ENCODE results near the gene FBXO40.
"Not testable (repeated sequence)": the region's sequence is repeated elsewhere in the genome, so short reads cannot be mapped to it uniquely, and the experiment has no call there.

Gene FBXO40

DNA sequence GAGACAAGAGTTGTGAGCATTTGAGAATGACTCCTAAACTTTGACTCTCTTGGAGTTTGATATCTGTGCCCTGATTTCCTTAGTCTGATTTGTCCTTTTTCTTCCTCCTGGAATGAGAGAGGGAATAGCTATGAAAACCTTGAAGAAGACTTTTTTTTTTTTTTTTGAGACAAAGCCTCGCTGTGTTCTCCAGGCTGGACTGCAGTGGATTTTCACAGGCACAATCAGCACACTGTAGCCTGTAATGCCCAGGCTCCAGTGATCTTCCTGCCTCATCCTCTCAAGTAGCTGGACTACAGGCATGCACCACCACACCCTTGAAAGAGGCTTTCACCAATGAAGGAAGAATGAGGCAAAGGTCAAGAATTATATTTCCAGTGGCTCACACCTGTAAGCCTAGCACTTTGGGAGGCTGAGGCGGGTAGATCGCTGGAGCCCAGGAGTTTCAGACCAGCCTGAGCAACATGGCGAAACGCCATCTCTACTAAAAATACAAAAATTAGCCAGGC is 35.7 kb upstream of the FBXO40 start:
- no peak for DNase-seq (ENCODE audit: low read depth, low spot score)
- in situ Hi-C loops (cut with HindIII; ENCODE audit: low sequenced_read_pairs) = no loop called here
- H3K4me3 ChIP-seq (ENCODE audit: low read depth, low read length) = no peak overlapping the region
- TF ChIP-seq, protein P1, sequence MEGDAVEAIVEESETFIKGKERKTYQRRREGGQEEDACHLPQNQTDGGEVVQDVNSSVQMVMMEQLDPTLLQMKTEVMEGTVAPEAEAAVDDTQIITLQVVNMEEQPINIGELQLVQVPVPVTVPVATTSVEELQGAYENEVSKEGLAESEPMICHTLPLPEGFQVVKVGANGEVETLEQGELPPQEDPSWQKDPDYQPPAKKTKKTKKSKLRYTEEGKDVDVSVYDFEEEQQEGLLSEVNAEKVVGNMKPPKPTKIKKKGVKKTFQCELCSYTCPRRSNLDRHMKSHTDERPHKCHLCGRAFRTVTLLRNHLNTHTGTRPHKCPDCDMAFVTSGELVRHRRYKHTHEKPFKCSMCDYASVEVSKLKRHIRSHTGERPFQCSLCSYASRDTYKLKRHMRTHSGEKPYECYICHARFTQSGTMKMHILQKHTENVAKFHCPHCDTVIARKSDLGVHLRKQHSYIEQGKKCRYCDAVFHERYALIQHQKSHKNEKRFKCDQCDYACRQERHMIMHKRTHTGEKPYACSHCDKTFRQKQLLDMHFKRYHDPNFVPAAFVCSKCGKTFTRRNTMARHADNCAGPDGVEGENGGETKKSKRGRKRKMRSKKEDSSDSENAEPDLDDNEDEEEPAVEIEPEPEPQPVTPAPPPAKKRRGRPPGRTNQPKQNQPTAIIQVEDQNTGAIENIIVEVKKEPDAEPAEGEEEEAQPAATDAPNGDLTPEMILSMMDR (IDR thresholded peaks at IDR 0.05; ENCODE audit: low read depth, low read length) = no peak

DNA sequence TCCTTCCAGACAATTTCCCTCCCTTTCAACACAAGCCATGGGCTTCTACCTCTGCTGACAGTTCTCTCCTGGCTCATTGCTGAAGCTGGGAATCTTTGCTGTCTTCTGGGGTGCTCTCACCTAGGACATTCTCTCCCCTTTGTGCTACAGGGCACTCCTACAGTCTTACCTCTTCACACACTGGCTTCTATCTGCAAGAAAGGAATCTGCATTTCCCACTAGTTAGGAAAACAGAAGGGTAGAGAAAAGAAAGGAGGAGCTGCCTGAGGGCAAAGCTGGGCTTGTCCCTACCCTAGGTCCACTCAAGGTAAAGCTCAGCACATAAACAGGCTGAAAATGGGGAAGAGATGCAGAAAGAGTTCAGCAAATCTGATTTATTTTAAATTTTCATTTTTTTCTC is 31.0 kb upstream of the FBXO40 start:
- in situ Hi-C loops (cut with HindIII; ENCODE audit: low sequenced_read_pairs) = no loop called here
- TF ChIP-seq, protein P1 (IDR thresholded peaks at IDR 0.05; ENCODE audit: low read depth, low read length) = no peak
- DNase-seq (ENCODE audit: low read depth, low spot score) = no peak
- no peak overlapping the region for H3K4me3 ChIP-seq (ENCODE audit: low read depth, low read length)

DNA sequence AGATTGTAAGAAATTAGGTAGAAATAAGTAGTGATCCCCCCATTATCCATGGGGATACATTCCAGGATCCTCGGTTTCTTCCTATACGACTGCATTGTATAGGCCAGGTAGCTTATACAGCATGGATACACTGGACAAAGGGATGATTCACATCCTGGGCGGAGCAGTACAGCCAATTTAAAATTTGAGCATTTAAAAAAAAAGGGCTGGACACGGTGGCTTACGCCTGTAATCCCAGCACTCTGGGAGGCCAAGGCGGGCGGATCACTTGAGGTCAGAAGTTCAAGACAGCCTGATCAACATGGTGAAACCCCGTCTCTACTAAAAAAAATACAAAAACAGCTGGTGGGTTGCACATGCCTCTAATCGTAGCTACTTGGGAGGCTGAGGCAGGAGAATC is 26.4 kb upstream of the FBXO40 start:
- in situ Hi-C loops (cut with HindIII; ENCODE audit: low sequenced_read_pairs) = no loop called here
- no peak for DNase-seq (ENCODE audit: low read depth, low spot score)
- TF ChIP-seq, protein P1 (IDR thresholded peaks at IDR 0.05; ENCODE audit: low read depth, low read length) = no peak
- H3K4me3 ChIP-seq (ENCODE audit: low read depth, low read length) = no peak overlapping the region

DNA sequence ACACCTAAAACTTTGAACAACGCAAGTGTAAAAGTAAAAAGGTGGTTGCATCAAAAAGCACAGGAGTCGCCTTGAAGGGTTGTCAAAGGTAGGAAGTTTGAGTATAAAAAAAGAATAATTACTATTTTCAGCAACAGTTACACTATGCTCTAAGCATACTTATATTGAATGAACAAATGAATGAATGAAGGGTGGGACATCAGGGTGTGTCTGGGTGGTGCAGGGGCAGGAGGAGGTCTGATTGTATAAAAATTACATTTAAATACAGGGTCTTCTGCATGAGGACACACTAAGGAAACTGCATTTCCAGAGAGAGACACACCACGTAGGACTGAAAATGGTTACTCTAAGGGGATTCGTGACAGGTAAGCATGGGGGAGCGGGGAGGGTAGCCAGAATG is 25.5 kb upstream of the FBXO40 start, which contains the start of gene ARGFX:
Gene ARGFX, plus strand, starts transcription at position 301 of the 400 bp plus-strand sequence. CDS start 2,765 bp downstream, outside the sequence.
- DNase-seq (ENCODE audit: low read depth, low spot score) = no peak
- in situ Hi-C loops (cut with HindIII; ENCODE audit: low sequenced_read_pairs) = no loop called here
- no peak within 1 kb of the TSS for H3K4me3 ChIP-seq (ENCODE audit: low read depth, low read length)
- TF ChIP-seq, protein P1 (IDR thresholded peaks at IDR 0.05; ENCODE audit: low read depth, low read length) = no peak

DNA sequence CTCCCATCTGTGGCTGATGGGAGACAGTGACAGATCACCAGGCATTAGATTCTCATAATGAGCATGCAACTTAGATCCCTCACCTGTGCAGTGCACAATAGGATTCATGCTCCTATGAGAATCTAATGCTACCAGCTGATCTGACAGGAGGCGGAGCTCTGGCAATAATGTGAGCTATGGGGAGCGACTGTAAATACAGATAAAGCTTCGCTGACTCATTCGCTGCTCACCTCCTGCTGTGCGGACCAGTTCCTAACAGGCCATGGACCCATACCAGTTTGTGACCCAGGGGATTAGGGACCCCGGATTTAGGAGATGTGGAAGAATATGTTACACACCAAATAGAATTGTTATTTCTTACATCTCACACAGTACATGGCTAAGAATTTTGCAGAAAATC is 18.7 kb upstream of the FBXO40 start:
- DNase-seq (ENCODE audit: low read depth, low spot score) = no peak
- TF ChIP-seq, protein P1 (IDR thresholded peaks at IDR 0.05; ENCODE audit: low read depth, low read length) = no peak
- in situ Hi-C loops (cut with HindIII; ENCODE audit: low sequenced_read_pairs) = no loop called here
- H3K4me3 ChIP-seq (ENCODE audit: low read depth, low read length) = no peak overlapping the region

DNA sequence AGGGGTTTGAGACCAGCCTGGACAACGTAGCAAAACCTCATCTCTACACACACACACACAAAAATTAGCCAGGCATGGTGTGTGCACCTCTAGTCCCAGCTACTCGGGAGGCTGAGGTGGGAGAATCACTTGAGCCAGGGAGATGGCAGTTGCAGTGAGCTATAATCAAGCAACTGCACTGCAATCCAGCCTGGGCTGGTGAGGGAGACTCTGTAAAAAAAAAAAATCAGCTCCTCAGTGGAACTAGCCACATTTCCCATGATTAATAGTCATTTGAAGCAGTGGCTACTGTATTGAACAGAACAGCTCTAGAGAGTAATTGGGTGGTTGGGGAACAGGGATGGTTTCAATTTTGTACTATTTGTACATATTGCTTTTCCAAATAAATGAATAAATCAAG is 11.5 kb upstream of the FBXO40 start:
- TF ChIP-seq, protein P1 (IDR thresholded peaks at IDR 0.05; ENCODE audit: low read depth, low read length) = no peak
- in situ Hi-C loops (cut with HindIII; ENCODE audit: low sequenced_read_pairs) = no loop called here
- H3K4me3 ChIP-seq (ENCODE audit: low read depth, low read length) = no peak overlapping the region
- no peak for DNase-seq (ENCODE audit: low read depth, low spot score)

DNA sequence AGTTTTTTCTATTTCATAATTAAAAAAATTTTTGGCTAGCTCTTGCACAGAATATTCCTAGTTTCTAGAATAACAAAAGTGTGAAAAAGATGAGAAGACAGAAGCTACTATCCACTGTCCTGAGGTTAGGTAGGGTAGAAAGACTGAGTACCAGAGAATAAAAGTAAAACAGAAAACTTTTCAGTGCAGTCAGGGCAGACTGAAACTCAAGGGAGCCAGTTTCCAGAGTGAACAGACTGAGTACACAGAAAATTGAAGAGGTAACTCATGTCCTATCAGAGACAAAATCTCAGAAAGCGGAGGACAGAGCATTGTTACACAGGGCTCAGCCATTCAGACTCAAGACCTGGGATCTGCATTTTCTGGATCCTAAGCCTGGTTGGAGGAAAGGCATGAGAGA is 8.8 kb upstream of the FBXO40 start:
- TF ChIP-seq, protein P1 (IDR thresholded peaks at IDR 0.05; ENCODE audit: low read depth, low read length) = no peak
- DNase-seq (ENCODE audit: low read depth, low spot score) = no peak
- no peak overlapping the region for H3K4me3 ChIP-seq (ENCODE audit: low read depth, low read length)
- in situ Hi-C loops (cut with HindIII; ENCODE audit: low sequenced_read_pairs) = no loop called here

DNA sequence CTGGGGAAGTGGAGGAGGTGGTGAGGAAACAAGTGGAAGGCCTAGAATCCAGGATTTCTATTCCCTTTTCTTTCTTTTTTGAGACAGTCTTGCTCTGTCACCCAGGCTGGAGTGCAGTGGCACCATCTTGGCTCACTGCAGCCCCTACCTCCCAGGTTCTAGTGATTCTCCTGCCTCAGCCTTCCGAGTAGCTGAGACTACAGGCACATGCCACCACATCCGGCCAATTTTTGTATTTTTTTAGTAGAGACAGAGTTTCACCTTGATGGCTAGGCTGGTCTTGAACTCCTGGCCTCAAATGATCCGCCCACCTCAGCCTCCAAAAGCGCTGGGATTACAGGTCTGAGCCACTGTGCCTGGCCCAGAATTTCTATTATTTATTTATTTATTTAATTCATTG is 627 bp downstream of the FBXO40 start:
- DNase-seq (ENCODE audit: low read depth, low spot score); in situ Hi-C loops (cut with HindIII; ENCODE audit: low sequenced_read_pairs); H3K4me3 ChIP-seq (ENCODE audit: low read depth, low read length): not testable (repeated sequence)
